GM12892 (cell line): ENCODE data around the gene BRSK2.

Experiments
- POLR2A ChIP-seq: IDR thresholded peaks from 2 replicates; pipeline ENCODE4 v1.6.1; 2011; ENCODE audit warnings: low read depth, low read length, control low read depth
- POLR2AphosphoS5 ChIP-seq: IDR thresholded peaks from 2 replicates; pipeline ENCODE4 v1.6.1; 2011; ENCODE audit warnings: low read depth, low read length, control low read depth
- TAF1 ChIP-seq: IDR thresholded peaks from 2 replicates; pipeline ENCODE4 v1.6.1; 2011; ENCODE audit warnings: low read depth, mild to moderate bottlenecking, control low read depth, low read length, borderline replicate concordance

GRCh38 chr11:1496761-1497095, 107.0 kb downstream of the BRSK2 start:
- TF ChIP-seq POLR2AphosphoS5 (no peak), POLR2A (no peak), TAF1 (no peak)
